Erythroblast (primary cell): ENCODE data around the gene SLC16A2.

Experiments used
- GATA1 ChIP-seq: IDR thresholded peaks from 2 replicates; pipeline ENCODE4 v1.6.1; 2011; ENCODE audit warnings: low read depth, mild to moderate bottlenecking, control low read depth, low read length, moderate library complexity
- POLR2A ChIP-seq: IDR thresholded peaks from 2 replicates; pipeline ENCODE4 v1.6.1; 2011; ENCODE audit warnings: mild to moderate bottlenecking, low read length

DNA sequence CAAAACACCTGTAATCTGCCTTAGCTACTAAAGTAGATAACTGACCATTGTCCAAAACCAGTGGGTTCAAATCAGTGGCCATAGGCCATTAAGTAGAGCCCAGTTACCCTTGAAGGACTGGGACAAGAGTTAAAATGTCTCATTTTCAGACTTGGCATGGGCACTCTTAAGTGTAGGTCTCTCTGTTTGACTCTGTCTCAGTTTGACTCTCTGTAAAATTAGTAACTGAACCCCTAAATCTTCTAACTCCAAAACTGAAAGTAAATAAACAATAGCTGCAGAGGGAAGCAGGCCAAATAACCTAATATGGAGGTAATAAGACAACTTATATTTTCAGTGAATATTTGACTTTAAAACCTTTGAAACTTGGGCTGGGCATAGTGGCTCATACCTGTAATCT, 89.1 kb downstream of the SLC16A2 start:
- no peak for TF ChIP-seq POLR2A
- TF ChIP-seq GATA1: no peak
